ENCODE measurements around the gene DDX10.
"Not testable (repeated sequence)": the region's sequence is repeated elsewhere in the genome, so short reads cannot be mapped to it uniquely, and the experiment has no call there.

The DDX10 gene

DNA sequence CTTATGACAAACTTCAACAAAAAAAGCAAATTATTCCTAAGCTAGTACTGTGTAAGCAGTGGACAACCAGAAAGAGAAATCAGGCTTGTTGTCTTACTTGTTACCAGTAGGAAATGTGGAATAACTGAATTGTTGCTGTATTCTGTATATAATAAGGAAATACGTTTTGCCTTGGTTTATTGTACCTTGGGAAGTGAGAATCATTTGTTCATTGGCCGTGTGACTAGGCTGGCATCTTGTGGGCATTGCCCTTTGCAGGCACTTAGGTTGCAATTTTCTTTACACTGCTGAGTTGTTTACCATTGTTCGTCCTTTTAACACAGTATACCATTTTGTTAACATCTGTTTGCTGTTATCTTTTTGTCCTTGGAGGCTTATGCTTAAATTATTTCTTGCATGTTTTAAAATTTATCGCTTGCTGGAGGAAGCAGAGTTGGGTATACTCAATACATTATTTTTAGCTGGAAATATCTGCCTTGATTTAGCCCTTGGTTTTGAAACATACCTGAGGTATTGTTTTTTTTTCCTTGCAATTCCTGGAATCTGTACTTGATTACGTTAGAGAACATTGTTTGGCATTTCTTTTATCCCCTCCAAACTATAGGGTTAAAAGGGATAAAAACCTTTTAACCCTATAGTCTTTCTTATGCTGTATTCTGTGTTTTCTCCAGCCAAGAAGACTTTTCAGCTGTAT is 109.3 kb downstream of the DDX10 start:
- DNase-seq (ENCODE audit: low read depth in 2 of 2), result no peak

DNA sequence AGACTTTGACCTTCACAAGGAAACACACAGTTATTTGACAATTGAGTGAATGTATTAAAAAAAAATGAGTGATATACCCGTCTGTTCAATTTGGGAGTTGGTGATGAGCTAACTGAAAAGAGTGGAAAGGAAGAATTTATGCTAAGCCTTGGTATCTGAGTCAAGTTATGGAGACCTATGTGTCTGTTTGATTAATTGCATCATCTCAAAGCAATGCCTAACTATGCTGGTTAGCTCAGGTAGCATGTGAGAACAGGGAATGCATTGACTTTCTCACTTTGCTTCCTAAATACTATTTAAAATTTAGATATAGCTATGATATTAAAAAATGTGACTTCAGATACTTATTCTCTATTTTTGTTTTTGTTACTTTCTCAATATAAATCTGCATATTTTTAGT is 110.5 kb downstream of the DDX10 start:
- no peak for DNase-seq (ENCODE audit: low read depth in 2 of 2)

DNA sequence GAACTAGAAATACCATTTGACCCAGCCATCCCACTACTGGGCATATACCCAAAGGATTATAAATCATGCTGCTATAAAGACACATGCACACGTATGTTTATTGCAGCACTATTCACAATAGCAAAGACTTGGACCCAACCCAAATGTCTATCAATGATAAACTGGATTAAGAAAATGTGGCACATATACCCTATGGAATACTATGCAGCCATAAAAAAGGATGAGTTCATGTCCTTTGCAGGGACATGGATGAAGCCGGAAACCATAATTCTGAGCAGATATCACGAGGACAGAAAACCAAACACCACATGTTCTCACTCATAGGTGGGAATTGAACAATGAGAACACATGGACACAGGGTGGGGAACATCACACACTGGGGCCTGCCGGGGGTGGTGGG is 114.3 kb downstream of the DDX10 start:
- DNase-seq (ENCODE audit: low read depth in 2 of 2), result not testable (repeated sequence)

DNA sequence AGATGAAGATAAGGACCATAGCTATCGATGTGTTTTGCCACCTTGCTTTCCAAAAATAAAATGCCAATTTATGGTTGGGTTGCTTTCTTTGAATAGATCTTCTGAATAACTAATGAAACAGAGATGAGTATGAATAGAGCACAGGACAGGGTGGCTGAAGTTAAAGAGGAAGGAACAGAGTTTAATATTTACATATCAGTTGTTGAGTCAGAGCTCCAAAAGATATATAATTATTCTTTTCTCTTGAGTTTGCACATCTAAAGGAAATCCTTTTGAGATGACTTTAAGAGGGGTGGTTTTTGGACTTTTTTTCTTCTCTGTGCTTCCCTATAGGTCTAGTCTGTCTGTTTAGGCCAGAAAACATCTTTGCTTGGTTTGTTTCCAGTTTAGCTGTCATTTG is 115.2 kb downstream of the DDX10 start:
- no peak for DNase-seq (ENCODE audit: low read depth in 2 of 2)

DNA sequence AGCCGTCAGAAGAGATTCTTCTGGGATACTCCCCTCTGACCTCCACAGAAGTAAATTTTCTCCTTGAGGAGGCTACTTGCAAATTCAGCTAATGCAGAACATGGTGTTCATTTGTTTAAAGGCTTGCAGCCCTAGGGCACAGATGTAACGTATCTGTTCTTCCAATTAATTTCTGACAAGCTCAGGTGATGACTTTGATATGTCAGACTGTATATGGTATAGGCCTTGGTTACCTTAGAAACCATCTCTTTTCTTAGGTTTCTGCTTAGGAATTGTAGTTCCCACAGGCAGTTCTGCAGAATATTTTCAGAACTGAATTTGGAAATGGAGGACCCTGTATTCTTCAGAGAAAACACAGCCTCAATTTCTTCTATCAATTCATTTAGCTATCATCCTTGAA is 117.1 kb downstream of the DDX10 start:
- no peak for DNase-seq (ENCODE audit: low read depth in 2 of 2)

DNA sequence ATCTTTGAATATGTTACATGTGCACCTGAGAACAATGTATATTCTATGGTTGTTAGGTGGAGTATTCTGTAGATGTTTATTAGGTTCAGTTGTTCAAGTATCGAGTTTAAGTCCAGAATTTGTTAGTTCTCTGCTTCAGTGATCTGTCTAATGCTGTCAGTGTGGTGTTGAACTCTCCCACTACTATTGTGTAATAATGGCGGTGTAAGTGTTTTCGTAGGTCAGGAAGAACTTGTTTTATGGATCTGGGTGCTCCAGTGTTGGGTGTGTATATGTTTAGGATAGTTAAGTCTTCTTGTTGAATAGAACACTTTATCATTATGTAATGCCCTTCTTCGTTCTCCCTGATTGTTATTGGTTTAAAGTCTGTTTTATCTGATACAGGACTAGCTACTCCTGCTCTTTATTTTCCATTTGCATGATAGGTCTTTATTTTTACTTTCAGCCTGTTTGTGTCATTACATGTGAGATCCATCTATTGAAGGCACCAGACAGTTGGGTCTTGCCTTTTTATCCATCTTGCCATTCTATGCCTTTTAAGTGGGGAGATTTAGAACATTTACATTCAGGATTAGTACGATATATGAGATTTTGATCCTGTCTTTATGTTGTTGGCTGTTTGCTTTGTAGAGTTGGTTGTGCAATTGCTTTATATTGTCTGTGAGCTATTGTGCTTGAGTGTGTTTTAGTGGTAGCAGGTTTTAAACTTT is 121.6 kb downstream of the DDX10 start:
- no peak for DNase-seq (ENCODE audit: low read depth in 2 of 2)

DNA sequence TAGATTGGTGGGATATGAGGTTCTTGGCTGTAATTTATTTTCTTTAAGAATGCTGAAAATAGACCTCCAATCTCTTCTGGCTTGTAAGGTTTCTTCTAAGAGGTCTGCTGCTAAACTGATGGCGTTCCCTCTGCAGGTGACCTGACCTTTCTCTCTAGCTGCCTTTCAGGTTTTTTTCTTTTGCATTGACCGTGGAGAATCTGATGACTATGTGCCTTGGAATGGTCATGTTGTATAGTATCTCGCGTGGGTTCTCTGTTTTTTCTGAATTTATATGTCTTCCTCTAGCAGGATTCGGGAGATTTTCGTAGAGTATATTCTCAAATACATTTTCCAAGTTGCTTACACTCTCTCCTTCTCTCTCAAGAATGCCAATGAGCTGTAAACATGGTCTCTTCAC is 122.2 kb downstream of the DDX10 start:
- DNase-seq (ENCODE audit: low read depth in 2 of 2), result no peak

DNA sequence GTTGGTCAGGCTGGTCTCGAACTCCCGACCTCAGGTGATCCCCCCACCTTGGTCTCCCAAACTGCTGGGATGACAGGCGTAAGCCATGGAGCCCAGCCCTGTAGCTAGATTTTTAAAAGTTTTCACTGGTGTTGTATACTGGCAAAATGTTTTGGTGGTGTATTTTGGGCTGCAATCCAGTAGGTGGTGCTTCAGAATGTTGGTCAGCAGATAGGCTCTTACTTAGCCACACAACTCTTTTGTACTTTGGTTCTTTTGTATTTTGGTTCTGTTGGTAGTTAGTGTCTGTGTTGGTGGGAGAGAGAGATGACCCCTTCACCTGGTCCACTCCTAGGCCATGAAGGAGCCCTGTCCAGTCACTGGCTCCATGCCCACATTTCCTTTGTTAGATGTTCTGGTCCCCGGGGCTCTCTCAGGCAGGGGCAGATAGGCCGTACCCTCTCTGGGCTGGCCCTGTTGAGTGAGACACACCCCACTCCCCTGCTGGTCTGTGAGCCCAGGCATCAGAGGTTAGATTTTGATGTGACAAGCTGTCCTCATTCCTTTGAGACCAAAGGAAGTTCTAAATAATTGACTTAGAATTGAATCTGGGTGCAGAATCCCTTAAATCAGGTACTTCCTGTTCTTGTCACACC is 123.8 kb downstream of the DDX10 start:
- no peak for DNase-seq (ENCODE audit: low read depth in 2 of 2)

DNA sequence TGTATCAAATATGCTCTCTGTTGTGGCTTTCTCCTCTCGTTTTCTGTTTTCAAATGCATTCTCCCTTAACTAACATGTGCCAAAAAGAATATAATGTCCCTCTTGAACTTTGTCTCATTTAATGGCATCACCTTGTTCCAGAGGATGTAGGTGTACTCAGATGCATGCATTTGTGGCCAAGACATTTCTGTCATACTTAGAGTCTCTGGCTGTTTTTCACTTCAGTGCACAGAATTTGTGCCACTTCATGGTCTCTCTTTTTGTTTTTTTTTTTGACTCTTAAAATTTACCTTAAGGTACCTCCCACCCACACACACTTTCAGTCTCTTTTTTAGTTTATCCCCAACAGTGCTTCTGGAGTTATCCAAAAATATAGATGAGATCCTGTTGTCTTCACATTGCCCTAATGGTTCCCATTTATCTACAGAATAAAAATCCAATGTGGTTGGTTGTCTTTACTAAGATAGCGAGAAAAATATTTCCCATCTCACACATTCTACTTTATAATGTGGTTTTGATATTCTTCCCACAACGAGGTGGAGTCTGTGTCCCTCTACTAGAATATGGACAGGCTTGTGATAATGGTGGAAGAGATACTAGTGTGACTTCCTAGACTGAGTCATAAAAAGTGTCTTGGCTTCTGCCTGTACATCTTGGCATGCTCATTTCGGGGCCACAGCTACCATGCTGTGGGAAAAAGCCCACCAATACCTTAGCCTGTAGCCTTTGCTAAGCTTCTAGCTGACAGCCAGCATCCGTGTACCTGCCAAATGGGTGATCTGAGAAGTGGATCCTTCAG is 125.8 kb downstream of the DDX10 start:
- DNase-seq (ENCODE audit: low read depth in 2 of 2), result no peak

DNA sequence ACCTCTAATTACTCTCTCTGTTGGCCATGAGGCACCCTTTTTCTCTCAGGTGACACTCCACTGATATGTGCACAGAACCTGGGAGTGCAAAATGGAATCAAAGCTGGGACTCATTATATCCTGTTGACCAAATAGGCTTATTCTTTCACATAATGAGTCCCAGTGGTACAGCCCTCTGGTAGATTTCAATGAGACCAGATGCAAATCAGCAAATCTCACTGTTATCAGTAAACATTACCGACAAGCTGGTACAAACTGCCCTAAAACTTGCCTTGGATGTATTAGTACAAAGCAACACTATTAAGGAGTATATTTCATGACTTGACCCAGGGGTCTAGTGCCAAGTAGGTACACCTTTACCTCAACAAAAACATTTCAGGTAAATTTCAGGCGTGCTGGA is 128.3 kb downstream of the DDX10 start:
- DNase-seq (ENCODE audit: low read depth in 2 of 2), result no peak

DNA sequence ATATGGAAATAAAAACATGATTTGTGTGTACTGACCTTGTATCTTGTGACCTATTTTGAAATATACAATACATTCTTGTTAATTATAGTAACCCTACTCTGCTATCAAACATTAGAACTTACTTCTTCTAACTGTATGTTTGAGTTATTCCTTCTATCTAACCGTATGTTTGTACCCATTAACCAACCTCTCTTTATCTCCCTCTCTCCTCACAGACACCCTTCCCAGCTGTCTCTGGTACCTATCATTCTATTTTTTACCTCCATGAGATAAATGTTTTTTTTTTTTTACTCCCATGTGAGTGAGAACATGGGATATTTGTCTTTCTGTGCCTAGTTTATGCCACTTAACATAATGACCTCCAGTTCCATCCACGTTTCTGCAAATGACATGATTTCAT is 128.7 kb downstream of the DDX10 start:
- no peak for DNase-seq (ENCODE audit: low read depth in 2 of 2)

DNA sequence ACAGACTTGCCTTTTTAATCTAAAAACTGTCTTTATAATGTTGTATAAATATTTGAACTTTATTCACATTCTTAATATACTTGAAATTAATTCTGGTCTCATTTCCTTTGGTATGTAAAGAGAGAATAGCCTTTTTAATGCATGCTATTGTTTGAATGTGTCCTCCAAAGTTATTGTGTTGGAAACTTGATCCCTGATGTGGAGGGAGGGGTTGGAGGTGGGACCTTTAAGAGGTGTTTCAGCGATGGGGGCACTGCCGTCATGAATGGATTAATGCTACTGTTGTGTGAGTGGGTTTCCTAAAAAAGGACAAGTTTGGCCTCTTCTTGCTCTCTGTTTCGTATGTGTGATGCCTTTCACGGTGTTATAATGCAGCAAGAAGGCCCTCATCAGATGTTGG is 131.7 kb downstream of the DDX10 start:
- DNase-seq (ENCODE audit: low read depth in 2 of 2), result no peak

DNA sequence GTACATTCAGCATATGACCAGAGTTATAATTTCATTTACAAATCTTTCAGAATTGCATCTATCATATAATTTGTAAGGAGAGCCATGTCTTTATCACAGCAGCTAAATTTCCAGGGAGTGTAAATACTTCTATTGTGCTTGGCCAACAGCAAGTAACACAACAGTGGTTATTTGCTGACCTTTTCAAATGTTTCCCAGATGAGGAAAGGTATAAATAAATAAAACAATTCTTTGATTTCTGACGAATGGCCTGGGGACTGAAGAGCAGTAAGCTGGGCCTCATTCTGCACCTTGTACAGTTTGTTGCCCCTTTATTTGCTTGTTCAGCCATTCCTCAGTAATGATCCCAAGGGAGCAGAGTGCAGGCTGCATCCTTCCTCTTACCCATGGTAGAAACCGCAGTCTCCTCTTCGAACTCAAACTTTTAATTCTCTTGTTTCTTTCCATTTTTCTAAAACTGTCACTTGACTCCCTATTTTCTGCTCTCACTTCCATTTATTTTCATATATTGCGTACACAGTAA is 132.8 kb downstream of the DDX10 start:
- DNase-seq (ENCODE audit: low read depth in 2 of 2), result no peak

DNA sequence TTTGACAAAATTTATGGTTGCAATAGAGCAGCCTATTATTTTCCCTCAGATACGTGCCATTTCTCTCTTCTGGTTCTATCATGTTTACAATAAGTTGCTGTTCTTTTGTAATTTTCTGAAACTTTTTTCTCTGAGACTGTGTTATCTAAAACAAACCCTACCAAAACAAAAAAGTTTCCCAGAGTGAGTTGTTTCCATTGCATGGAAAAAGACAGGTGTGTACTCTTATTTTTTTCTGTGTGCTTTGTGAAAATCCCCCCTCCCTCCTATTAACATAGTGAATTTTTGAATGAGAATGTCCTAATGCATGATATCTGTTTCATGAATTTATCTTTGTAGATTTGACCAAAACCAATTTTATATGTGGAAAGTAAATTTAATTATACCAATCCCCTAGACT is 137.6 kb downstream of the DDX10 start:
- no peak for DNase-seq (ENCODE audit: low read depth in 2 of 2)

DNA sequence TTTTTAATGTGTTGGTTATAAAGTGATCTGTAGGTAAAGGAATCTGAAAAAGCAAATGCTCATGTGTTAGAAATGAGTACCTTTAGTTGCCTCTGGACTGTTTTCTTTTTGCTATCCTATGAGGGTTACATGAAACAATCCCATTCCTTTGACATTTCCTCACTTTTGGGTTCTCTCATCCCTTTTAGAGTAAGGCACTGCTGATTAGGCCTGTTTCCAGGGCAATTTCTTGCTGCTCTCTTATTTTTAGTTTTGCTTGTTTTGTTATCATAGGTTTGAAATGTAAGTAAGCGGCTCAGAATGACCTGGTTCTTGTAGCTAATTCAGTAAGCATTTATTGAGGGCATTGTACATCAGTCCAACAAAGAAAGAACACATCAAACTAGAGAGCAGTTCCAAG is 138.9 kb downstream of the DDX10 start:
- no peak for DNase-seq (ENCODE audit: low read depth in 2 of 2)

DNA sequence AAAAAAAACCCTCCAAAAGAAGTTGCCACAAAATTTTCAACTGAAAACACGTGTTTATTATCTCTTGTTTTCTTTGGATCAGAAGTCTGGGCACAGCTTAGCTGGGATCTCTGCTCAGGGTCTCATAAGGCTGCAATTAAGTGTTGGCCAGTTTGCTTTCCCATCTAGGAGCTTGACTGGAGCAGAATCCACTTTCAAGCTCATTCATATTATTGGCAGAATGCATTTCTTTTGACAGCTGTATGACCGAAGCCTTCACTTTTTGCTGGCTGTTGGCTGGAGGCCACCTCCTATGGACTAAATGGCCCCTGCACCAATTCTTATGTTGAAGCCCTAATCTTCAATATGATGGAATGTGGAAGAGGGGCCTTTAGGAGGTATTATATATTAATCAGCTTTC is 139.6 kb downstream of the DDX10 start:
- DNase-seq (ENCODE audit: low read depth in 2 of 2), result no peak

DNA sequence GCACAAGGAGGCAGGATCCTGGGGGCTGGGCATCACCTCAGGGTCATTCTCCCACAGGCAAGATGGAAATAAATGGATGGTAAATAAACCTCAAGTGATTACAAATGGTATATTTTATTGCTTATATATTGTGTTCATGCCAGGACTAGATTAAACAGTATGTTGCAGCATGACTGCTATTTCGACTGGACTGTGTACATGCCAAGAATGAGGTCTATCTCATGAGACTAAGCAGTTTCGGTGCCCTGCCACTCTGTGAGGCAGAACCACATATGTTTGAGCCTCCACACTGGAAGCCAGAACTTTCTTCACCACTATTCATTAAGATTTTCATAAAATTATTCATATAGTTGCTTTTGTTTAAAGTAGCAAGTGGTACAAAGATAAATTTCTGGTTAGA is 140.2 kb downstream of the DDX10 start:
- no peak for DNase-seq (ENCODE audit: low read depth in 2 of 2)

DNA sequence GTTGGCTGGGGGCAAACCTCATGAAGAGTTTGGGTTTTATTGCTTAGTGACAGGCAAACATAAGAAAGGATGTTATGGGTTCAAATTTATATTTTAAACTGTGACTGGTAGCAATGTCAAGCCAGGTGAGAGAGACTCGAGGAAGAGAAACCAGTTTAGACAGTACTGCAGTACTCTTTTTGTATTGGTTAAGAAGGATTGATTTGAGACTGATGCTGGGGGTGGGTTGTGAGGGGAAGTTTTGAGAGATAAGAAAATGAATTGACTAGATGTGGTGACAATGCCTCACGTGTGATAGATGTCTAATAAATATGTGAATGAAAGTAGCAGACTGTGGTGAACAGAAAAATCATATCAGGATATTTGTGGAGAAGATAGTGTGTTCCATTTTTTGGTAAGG is 142.4 kb downstream of the DDX10 start:
- no peak for DNase-seq (ENCODE audit: low read depth in 2 of 2)

DNA sequence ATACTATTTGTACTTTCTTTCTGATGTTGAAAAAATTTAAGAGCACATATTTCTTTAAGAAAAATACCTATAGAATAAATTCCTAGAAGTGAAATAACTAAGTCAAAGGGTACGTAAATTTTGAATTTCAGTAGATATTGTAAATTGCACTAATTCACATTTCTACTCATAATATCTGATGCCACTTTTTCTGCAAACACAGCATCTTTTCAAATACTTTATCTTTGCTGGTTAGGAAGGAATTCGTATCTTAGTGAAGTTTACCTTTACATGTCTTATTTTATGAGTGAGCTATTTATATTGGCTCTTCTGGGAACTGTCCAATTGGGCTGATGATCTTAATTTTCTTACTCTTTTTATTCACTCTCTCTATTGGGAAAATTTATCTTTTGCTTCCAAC is 148.2 kb downstream of the DDX10 start:
- DNase-seq (ENCODE audit: low read depth in 2 of 2), result no peak

DNA sequence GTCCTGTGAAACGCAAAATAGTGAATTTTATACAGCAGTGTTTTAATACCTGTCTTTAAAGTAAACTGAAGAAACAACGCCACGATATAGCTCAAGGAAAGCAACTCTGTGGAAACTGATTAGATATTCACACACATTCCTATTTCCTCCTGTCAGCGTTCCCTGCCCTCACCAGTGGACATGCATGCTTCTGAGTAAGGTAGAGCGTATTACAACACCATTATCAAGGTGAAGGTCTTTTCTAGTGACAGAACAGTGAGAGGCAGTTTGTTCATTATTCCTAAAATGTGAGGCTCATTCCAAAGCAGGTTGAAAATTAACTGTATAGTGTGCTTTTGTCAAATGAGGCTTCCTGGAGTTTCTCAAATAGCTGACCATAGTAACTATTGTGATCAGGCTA is 153.1 kb downstream of the DDX10 start:
- no peak for DNase-seq (ENCODE audit: low read depth in 2 of 2)

DNA sequence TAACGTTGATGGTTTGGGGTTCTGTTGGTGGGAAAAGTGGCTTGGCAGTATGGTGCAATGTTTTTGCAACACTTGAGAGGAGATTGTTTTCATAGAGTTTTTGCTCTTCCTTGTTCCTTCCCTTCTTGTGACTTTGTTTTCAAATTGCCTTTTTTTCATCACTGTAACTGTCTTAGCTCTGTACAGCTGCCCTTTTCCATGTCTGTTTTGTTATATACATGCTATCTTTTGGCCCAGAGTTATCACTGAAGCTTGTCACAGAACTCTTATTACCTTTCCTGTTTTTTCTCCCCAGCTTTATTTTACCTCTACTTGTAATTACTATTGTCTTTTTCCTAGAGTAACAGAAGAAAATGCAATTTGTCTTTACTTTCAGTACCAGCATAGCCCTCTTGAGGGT is 154.1 kb downstream of the DDX10 start:
- DNase-seq (ENCODE audit: low read depth in 2 of 2), result no peak

DNA sequence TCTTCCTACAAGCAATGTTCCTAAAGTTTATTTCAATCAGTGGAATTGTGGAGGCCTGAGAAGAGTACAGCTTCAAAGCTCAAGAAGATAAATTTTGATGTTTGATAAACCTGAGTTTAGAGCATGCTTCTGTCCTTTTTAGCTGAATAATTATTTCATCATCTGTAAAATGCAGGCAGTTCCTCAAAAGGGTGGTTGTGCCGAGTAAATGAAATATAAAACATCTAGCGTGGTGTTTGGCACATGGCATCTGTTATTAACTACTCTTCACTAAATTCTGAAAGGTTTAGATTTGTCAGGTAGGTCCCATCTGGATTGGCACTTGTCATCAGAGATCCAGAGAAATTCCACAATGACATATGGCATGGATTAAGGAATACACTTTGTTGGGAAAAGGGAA is 155.1 kb downstream of the DDX10 start:
- DNase-seq (ENCODE audit: low read depth in 2 of 2), result no peak
